Activated B cell treated with CpG ODN at 0.5 μM for 24 hours (primary cell): ENCODE results near the gene JDP2. TPM values are rescaled to one million over a fixed set of nuclear protein-coding genes. Genes with fewer than 3 reads are reported as not detected.

Experiments used
- ATAC-seq: fragments of 200-7000 bp; cut with Tn5 transposase; one replicate; pipeline ENCODE4 v1.10.0; 2021; ENCODE audit warnings: low read depth, mild to moderate bottlenecking, moderate library complexity
- CTCF ChIA-PET: fragments of 350-600 bp; sonication (Branson Sonifier 250); formaldehyde crosslinking; loops from one replicate; lab custom pipeline; 2021; ENCODE audit warnings: antibody characterized with exemption; lab: Charles Lee
- POLR2A ChIA-PET: fragments of 350-600 bp; sonication (Branson Sonifier 250); formaldehyde crosslinking; loops from one replicate; lab custom pipeline; 2021; ENCODE audit warnings: antibody characterized with exemption; lab: Charles Lee
- DNase-seq: peaks from one replicate; pipeline ENCODE4 v3.0.0; 2022
- H3K27ac Mint-ChIP-seq: one replicate; pipeline ENCODE4 v1.8.0; 2020; ENCODE audit warnings: mixed read lengths
- H3K27me3 Mint-ChIP-seq: one replicate; pipeline ENCODE4 v1.8.0; 2021; ENCODE audit warnings: mixed read lengths
- H3K36me3 Mint-ChIP-seq: one replicate; pipeline ENCODE4 v1.8.0; 2021; ENCODE audit warnings: low read depth, mixed read lengths
- H3K4me1 Mint-ChIP-seq: one replicate; pipeline ENCODE4 v1.8.0; 2021; ENCODE audit warnings: mixed read lengths
- H3K4me3 Mint-ChIP-seq: one replicate; pipeline ENCODE4 v1.8.0; 2020; ENCODE audit warnings: mild to moderate bottlenecking, mixed read lengths
- H3K9me3 Mint-ChIP-seq: one replicate; pipeline ENCODE4 v1.8.0; 2020; ENCODE audit warnings: mixed read lengths
- intact Hi-C: fragments of 100-400 bp; cut with micrococcal nuclease; formaldehyde crosslinking; loops from one replicate; pipeline ENCODE4 v1.15.1; 2024
- total RNA-seq: library from RNA; stranded (reverse); gene quantifications from 2 replicates; pipeline ENCODE4 v1.2.3, GENCODE V29; 2022
- TF ChIP-seq, protein P1 (sequence below): fragments of 200-600 bp; IDR thresholded peaks from one replicate; pipeline ENCODE4 v1.8.0; 2022; ENCODE audit warnings: antibody characterized with exemption, mild to moderate bottlenecking

Gene JDP2
- total RNA-seq, 1 donor from 2014 or later = 21.2 TPM

DNA sequence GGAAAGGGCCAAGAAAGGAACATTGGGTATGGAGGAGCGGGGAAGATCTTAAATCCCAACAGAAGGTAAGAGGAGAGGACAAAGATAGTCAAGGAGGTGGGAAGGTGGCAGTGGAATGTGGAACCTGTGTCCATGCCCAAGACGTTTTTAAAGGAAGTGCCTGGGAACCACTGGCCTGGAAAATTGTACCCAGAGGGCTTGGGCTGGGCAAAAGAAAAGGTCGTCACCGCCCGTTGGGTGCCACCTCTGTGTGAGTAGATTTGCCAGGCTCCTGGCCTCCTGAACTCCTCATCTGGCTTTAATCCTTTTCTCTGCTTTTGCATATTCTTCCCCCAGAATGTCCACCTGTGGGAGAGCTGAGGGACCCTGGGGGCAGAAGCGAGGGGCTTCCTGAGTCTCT is 32.6 kb downstream of the JDP2 start:
- H3K9me3 Mint-ChIP-seq = no peaks in the 10 kb centered on the region
- H3K4me3 Mint-ChIP-seq = no peak overlapping the region
- no peaks in the 10 kb centered on the region for H3K27me3 Mint-ChIP-seq
- CTCF ChIA-PET = no interaction called here
- DNase-seq = no peak
- peak overlapping the region; percentile 41 for H3K27ac Mint-ChIP-seq
- ATAC-seq = no peak
- peaks cover 11% of the 10 kb centered on the region for H3K4me1 Mint-ChIP-seq
- TF ChIP-seq, protein P1, sequence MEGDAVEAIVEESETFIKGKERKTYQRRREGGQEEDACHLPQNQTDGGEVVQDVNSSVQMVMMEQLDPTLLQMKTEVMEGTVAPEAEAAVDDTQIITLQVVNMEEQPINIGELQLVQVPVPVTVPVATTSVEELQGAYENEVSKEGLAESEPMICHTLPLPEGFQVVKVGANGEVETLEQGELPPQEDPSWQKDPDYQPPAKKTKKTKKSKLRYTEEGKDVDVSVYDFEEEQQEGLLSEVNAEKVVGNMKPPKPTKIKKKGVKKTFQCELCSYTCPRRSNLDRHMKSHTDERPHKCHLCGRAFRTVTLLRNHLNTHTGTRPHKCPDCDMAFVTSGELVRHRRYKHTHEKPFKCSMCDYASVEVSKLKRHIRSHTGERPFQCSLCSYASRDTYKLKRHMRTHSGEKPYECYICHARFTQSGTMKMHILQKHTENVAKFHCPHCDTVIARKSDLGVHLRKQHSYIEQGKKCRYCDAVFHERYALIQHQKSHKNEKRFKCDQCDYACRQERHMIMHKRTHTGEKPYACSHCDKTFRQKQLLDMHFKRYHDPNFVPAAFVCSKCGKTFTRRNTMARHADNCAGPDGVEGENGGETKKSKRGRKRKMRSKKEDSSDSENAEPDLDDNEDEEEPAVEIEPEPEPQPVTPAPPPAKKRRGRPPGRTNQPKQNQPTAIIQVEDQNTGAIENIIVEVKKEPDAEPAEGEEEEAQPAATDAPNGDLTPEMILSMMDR = no peak
- peaks cover 44% of the 10 kb centered on the region for H3K36me3 Mint-ChIP-seq
- POLR2A ChIA-PET = no interaction called here
- intact Hi-C loops = no loop called here

DNA sequence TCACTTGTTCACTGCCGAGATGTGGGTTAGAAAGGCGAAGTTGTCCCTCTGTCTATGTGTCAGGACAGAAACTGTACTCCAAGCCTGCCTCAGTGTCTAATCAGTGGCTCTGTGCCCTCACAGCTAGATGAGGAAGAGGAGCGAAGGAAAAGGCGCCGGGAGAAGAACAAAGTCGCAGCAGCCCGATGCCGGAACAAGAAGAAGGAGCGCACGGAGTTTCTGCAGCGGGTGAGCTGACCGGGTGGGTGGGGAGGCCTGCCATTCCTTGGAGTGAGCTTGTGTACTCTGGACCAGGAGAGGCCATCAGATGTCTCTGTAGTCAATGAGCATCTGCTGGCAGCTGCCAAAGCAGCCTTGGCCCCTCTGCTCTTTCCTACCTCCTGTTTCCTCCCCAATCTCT is 33.5 kb downstream of the JDP2 start:
- Mint-ChIP-seq H3K9me3 (no peaks in the 10 kb centered on the region), H3K27me3 (no peaks in the 10 kb centered on the region), H3K36me3 (peaks cover 43% of the 10 kb centered on the region), H3K4me1 (peaks cover 15% of the 10 kb centered on the region), H3K4me3 (no peak overlapping the region), H3K27ac (peak overlapping the region; percentile 30)
- intact Hi-C loops = no loop called here
- ChIA-PET CTCF (no interaction called here), POLR2A (interaction anchor here (0.6 kb wide), 1 partner anchor 152 kb away, joined by 3 read pairs; no protein-coding TSS in a partner anchor)
- ATAC-seq (no peak), DNase-seq (no peak)
- TF ChIP-seq, protein P1 = no peak

DNA sequence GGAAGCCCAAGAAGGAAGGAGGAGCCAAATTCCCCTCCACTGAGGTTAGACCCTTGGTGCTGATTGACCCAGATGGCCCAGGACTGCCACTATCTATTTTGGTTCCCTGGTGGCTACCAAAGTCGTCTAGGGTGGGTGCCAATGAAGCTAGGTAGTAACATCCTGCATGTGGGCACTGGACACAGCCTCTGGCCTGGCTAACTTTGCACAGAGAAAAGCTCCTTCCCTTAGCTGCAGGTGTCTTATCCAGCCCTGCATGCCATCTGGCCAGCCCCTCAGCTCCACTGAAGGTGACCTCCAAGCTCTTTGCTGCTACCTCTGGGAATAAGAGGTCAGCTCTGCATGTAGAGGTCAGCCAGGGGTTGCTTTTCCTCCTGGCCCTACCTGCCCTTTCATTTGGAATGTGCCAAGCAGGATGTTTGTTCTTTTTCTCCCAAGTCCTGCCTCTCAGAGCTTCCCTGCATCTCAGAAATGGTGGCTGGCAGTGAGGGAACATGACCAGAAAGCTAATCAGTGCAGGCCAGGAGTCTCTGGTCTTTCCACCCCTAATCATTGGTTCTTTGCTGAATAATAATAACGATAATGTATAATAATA is 34.0 kb downstream of the JDP2 start:
- DNase-seq = no peak
- TF ChIP-seq, protein P1 = no peak
- Mint-ChIP-seq H3K4me1 (peaks cover 20% of the 10 kb centered on the region), H3K9me3 (no peaks in the 10 kb centered on the region), H3K4me3 (no peak overlapping the region), H3K36me3 (peaks cover 46% of the 10 kb centered on the region), H3K27ac (no peak overlapping the region), H3K27me3 (no peaks in the 10 kb centered on the region)
- no peak for ATAC-seq
- CTCF ChIA-PET = no interaction called here
- intact Hi-C loops = no loop called here
- POLR2A ChIA-PET = interaction anchor here (0.6 kb wide), 1 partner anchor 153 kb away, joined by 3 read pairs; no protein-coding TSS in a partner anchor

DNA sequence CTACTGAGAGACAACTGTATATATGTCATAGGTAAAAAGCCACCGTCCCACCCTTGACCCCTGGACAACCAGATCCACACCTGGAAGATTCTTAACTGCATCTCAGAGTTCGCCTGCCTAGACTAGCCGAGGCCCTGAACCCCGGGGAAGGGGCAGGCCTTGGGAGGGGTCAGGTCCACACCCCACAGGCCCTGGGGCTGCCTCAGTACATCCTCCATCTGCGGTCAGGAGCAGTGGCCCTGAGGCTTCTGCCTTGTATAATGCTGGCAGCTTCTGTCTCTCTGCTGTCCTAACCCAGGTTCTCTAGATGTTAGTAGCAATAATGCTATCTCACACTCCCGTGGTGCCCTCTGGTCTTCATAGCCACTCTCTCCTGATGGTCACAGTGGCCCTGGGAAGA is 36.8 kb downstream of the JDP2 start:
- DNase-seq (no peak), ATAC-seq (no peak)
- TF ChIP-seq, protein P1 = no peak
- intact Hi-C loops = no loop called here
- peaks cover 27% of the 10 kb centered on the region for H3K4me1 Mint-ChIP-seq
- CTCF ChIA-PET = interaction anchor here (0.9 kb wide), 1 partner anchor 24 kb away, joined by 3 read pairs; no protein-coding TSS in a partner anchor
- peaks cover 57% of the 10 kb centered on the region for H3K36me3 Mint-ChIP-seq
- no peaks in the 10 kb centered on the region for H3K9me3 Mint-ChIP-seq
- no peak overlapping the region for H3K4me3 Mint-ChIP-seq
- H3K27me3 Mint-ChIP-seq = no peaks in the 10 kb centered on the region
- POLR2A ChIA-PET = no interaction called here
- no peak overlapping the region for H3K27ac Mint-ChIP-seq

DNA sequence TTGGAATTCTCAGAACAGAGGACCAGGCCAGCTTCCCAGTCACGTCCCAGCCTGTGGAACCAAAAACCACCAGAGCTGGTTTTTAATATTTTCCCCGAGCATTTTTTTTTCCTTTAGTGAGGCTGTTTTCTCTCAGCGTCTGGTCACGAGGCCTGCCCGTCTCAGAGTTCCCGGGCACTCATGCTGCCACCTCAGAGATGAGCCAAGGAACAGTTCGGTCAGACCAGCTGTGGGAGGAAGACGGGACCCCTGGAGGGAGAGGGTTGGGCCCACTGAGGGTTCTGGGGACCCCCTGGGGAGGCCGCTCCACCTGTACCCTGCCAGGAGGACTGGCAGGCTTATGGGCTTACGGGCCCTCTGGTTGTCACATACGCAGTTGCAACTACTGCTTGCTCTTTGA is 39.9 kb downstream of the JDP2 start:
- DNase-seq = no peak
- Mint-ChIP-seq H3K36me3 (peaks cover 63% of the 10 kb centered on the region), H3K9me3 (no peaks in the 10 kb centered on the region), H3K27me3 (no peaks in the 10 kb centered on the region), H3K27ac (no peak overlapping the region), H3K4me3 (no peak overlapping the region), H3K4me1 (peaks cover 50% of the 10 kb centered on the region)
- TF ChIP-seq, protein P1 = no peak
- ChIA-PET POLR2A (no interaction called here), CTCF (no interaction called here)
- intact Hi-C loops = no loop called here
- no peak for ATAC-seq
